Sciatic nerve (tissue), 2 donors: Measurements from ENCODE around the gene PAPOLB. TPM values are rescaled to one million over a fixed set of nuclear protein-coding genes. Genes with fewer than 3 reads are reported as not detected.

Source experiments
- ATAC-seq: fragments of 200-7000 bp; cut with Tn5 transposase; one replicate; pipeline ENCODE4 v1.9.1; 2020; ENCODE audit warnings: mild to moderate bottlenecking, moderate library complexity
- DNase-seq: peaks from one replicate; pipeline ENCODE4 v3.0.0-alpha.2; 2020; ENCODE audit warnings: low spot score
- intact Hi-C: fragments of 100-400 bp; cut with DNase I; formaldehyde crosslinking; loops from one replicate; pipeline ENCODE4 v1.14.2; 2022
- total RNA-seq: library from RNA; stranded (reverse); fragmentation: NEBNext Ultra II Directional; extraction: Animal tissue kit (Norgen Biotek cat#: 25700); gene quantifications from one replicate; pipeline ENCODE4 v1.2.1, GENCODE V29; 2021
- donor health status: DM: no; HTN: no; CAD: no.
- donor health status: DM: no; HTN: no; CAD: no.

The PAPOLB gene
- total RNA-seq, 1 donor from 2014 or later = 0.98 TPM

- intact Hi-C loops = no loop called here
- DNase-seq (no peak), ATAC-seq (no peak)
Observed at GRCh38 chr7:4816419-4817080, 45.3 kb downstream of the PAPOLB start.

GRCh38 chr7:4815609-4816418 lies 46.0 kb downstream of the PAPOLB start:
- DNase-seq (no peak), ATAC-seq (no peak)
- intact Hi-C loops = no loop called here

- intact Hi-C loops = no loop called here
- ATAC-seq (no peak), DNase-seq (no peak)
Observed at GRCh38 chr7:4815121-4815520, 46.7 kb downstream of the PAPOLB start.

DNA sequence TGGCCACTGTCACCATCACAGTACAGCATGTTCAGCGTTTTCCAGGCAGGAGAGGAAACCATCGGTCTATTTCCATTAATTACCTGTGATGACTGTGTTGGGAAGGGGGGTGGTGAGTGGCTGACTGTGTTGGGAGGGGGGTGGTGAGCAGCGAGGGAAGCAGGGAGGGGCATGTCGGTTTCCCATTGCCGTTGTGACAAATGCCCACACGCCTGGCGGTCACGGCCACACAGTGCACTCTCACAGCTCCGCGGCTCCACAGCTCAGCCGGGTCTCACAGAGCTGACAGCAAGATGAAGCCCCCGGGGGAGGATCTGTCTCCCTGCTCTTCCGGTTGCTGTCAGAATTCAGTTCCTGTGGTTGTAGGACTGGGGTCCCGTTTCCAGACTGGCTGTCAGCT lies 47.4 kb downstream of the PAPOLB start:
- ATAC-seq (no peak), DNase-seq (no peak)
- intact Hi-C loops = no loop called here

GRCh38 chr7:4809666-4810065 lies 52.2 kb downstream of the PAPOLB start:
- ATAC-seq (no peak), DNase-seq (no peak)
- intact Hi-C loops = no loop called here

- intact Hi-C loops = no loop called here
Observed at GRCh38 chr7:4809091-4809591, 52.7 kb downstream of the PAPOLB start.

DNA sequence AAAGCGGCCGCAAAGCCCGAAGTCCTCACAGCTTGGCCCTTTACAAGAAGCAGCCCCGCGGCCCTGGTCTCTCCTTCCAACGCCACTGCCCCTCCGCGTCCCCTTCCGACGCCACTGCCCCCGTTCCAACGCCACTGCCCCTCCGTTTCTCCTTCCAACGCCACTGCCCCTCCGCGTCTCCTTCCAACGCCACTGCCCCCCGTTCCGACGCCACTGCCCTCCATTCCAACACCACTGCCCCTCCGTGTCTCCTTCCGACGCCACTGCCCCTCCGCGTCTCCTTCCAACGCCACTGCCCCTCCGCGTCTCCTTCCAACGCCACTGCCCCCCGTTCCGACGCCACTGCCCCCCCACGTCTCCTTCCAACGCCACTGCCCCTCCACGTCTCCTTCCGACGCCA lies 53.3 kb downstream of the PAPOLB start:
- intact Hi-C loops = no loop called here

More at GRCh38 chr7:4809091-4809591, 52.7 kb downstream of the PAPOLB start:
- DNase-seq (no peak), ATAC-seq (peak; percentile 4)

DNA sequence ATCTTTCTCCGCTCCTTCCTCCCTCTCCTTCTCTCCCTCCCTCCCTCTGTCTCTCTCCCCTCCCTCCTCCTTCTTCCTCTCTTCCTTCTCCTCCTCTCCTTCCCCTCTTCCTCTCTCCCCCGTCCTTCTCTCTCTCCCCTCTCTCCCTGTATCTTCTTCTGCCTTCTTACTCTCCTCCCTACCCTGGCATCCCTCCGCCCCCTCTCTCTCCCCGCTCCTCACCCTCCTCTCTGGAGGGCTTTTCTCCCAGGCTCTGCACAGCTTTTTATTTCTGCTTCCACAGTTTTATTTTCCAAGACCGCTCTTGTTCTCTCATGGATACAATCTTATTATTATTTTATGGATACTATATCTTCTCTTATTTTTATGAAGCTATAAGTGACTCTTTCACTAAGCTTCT lies 53.8 kb downstream of the PAPOLB start:
- intact Hi-C loops = no loop called here
- DNase-seq (no peak), ATAC-seq (peak; percentile 23)

More for the DNA sequence above, 53.3 kb downstream of the PAPOLB start:
- no peak for DNase-seq
- no peak for ATAC-seq

Other genes starting within 250 kb of the PAPOLB start
- gene FOXK1, start 179.7 kb downstream of the PAPOLB start, total RNA-seq = 37.7 TPM
- gene AP5Z1, start 86.4 kb downstream of the PAPOLB start, total RNA-seq = 36.2 TPM
- 19.8 TPM for gene RADIL, start 21.7 kb upstream of the PAPOLB start, total RNA-seq
- gene MMD2, start 97.2 kb upstream of the PAPOLB start, total RNA-seq = 3.7 TPM
- gene RBAK, start 183.8 kb upstream of the PAPOLB start, total RNA-seq = 14.8 TPM